ENCODE measurements around the gene KCNQ1.
A peak's percentile ranks its signal among the peaks of the same experiment; 100 is the strongest.

The KCNQ1 gene

DNA sequence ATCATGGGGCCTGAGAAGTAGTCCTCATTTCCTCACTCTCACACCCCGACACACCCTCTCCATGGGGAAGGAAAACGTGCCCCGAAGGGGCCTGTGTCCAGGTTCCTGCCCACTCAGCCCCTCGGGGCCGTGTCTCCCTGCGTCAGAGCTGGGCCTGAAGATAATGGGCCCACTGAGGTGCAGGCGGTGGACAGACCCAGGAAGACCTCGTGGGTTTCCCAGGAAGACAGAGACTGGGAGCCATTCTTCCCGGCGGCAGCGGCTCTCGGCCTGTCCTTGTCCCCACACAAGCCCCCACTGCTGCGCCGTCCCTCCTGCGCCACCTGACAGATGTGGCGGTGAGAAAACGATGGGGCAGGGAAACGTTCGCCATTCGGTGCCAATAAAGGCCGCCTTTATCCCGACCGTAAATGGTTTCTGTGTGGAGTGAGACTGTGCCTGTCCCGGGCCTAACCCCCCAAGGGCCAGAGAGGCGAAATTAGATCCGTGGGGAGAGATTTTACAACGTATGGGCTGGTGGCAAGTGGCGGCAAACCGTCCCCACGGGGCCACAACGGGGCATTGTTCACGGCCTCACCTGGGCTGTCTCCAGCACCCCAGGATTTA lies 351.8 kb downstream of the KCNQ1 start:
- no peak for DNase-seq (ENCODE audit: low spot score)

GRCh38 chr11:2797121-2797711 lies 352.4 kb downstream of the KCNQ1 start:
- no peak for DNase-seq (ENCODE audit: low spot score)

GRCh38 chr11:2797741-2798361 lies 353.0 kb downstream of the KCNQ1 start:
- DNase-seq (ENCODE audit: low spot score) = no peak

GRCh38 chr11:2798951-2799761 lies 354.3 kb downstream of the KCNQ1 start:
- DNase-seq (ENCODE audit: low spot score) = no peak

GRCh38 chr11:2799881-2800654 lies 355.3 kb downstream of the KCNQ1 start:
- no peak for DNase-seq (ENCODE audit: low spot score)

DNA sequence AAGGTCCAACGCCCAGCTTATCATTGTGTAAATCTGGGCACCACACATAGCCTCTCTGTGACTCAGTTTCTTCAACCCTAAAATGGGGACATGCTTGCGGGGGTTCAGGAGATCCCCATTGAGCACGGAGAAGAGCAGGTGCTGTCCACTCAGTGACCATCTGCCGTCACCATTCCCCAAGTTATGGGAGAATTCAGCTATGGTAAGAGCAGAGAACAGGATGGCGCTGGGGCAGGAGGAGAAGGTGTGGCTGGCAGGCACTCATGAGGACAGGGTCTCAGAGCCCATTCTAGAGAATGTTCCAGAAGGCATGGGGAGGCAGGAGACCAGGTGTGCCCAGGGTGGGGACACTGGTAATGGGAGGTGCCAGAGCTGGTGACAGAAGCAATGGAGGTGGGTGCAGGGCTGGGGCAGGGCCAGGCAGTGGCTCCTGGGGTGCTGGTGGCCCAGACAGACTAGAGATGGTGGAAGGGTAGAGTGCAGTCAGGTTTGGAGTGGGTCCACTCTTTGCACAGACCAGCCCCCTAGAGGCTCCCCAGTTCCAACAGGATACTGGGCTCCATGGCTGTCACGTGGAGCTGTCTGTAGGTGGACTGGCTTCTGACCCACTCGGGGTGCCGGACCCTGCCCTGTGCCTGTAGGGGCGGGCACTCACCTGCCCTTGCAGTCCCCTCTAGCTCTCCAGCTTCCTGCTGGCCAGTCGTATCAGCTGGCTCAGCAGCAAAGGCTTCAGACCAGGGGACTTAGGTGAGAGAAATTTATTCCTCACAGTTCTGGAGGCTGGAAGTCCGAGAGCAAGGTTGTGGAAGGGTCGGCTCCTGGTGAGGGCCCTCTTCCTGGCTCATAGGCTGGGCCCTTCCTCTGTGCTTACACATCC lies 356.1 kb downstream of the KCNQ1 start:
- no peak for DNase-seq (ENCODE audit: low spot score)

GRCh38 chr11:2801711-2802388 lies 357.0 kb downstream of the KCNQ1 start:
- DNase-seq (ENCODE audit: low spot score) = no peak

GRCh38 chr11:2802389-2803185 lies 357.8 kb downstream of the KCNQ1 start:
- no peak for DNase-seq (ENCODE audit: low spot score)

GRCh38 chr11:2803186-2804091 lies 358.6 kb downstream of the KCNQ1 start:
- no peak for DNase-seq (ENCODE audit: low spot score)

- DNase-seq (ENCODE audit: low spot score) = no peak
Measured at GRCh38 chr11:2804189-2804588, 359.4 kb downstream of the KCNQ1 start.

- no peak for DNase-seq (ENCODE audit: low spot score)
Measured at GRCh38 chr11:2804701-2805387, 360.0 kb downstream of the KCNQ1 start.

GRCh38 chr11:2805388-2806056 lies 360.7 kb downstream of the KCNQ1 start:
- DNase-seq (ENCODE audit: low spot score) = no peak

- DNase-seq (ENCODE audit: low spot score) = no peak
Measured at GRCh38 chr11:2806351-2807024, 361.7 kb downstream of the KCNQ1 start.

GRCh38 chr11:2807025-2807681 lies 362.3 kb downstream of the KCNQ1 start:
- DNase-seq (ENCODE audit: low spot score) = peak; percentile 31

DNA sequence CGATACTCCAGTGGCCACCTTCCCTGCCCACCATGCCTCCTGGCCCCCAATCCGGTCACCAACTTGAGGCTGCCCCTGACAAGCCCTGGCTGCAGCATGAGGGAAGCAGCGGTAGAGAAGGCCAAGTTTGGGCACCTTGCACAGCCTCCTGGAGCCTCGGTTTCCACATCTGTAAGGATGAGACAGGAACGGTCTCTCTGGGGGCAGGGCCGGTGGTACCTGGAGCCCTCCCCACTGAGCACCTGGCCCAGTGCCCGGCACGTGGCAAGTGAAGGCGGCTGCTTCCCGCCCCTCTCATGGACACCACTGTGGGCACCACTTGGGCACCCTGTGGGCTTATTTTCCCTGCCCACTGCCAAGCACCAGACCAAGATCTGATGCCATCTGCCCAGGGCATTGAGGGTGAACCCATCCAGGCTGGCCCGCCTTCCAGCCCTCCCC lies 363.0 kb downstream of the KCNQ1 start:
- no peak for DNase-seq (ENCODE audit: low spot score)

Data from pons (tissue), 1 donor.